Thoracic aorta (tissue), 2 donors: Measurements from ENCODE around the gene AMZ2. TPM values are rescaled to one million over a fixed set of nuclear protein-coding genes. Genes with fewer than 3 reads are reported as not detected.
"Not testable (repeated sequence)": the region's sequence is repeated elsewhere in the genome, so short reads cannot be mapped to it uniquely, and the experiment has no call there.

Experiments used
- ATAC-seq: fragments of 150-250 bp; one replicate; pipeline ENCODE4 v1.8.0; 2017; ENCODE audit warnings: low read depth; ENCODE audit not compliant: insufficient number of reproducible peaks, low FRiP score
- DNase-seq: peaks from one replicate; pipeline ENCODE4 v3.0.0-alpha.2; 2020; ENCODE audit warnings: low spot score
- H3K27ac ChIP-seq, 2 donors: fragments of 200-600 bp; sonication (generic); 1 replicate in 1 of 2; 2 replicates in 1 of 2; pipeline ENCODE4 v1.5.1; 2016; ENCODE audit warnings: mild to moderate bottlenecking in 2 of 2, moderate library complexity in 2 of 2
- H3K27me3 ChIP-seq: fragments of 200-600 bp; sonication (generic); replicated peaks from 2 replicates; pipeline ENCODE4 v1.6.0; 2016; ENCODE audit warnings: mild to moderate bottlenecking; ENCODE audit not compliant: insufficient read depth
- H3K36me3 ChIP-seq: fragments of 200-600 bp; sonication (generic); one replicate; pipeline ENCODE4 v1.5.1; 2016
- H3K4me1 ChIP-seq, 2 donors: fragments of 200-600 bp; sonication (generic); 1 replicate in 1 of 2; 2 replicates in 1 of 2; pipeline versions ENCODE4 v1.5.1 to v1.6.0; 2016; ENCODE audit warnings: low read depth in 2 of 2, mild to moderate bottlenecking in 1 of 2; ENCODE audit not compliant: control insufficient read depth in 1 of 2
- H3K4me3 ChIP-seq: fragments of 200-600 bp; sonication (generic); 2 replicates; pipeline ENCODE4 v1.5.1; 2016; ENCODE audit warnings: mild to moderate bottlenecking
- H3K9me3 ChIP-seq: fragments of 200-600 bp; sonication (generic); 2 replicates; pipeline ENCODE4 v1.5.1; 2016
- CTCF ChIP-seq: fragments of 200-600 bp; sonication (generic); IDR thresholded peaks from one replicate; pipeline ENCODE4 v1.5.1; 2019; ENCODE audit warnings: antibody characterized with exemption
- total RNA-seq, 2 donors: library from RNA; depleted of rRNA; stranded (reverse); fragments of >200 nt; gene quantifications; one replicate each; pipeline versions ENCODE4 v1.1.0 to v1.2.3, GENCODE V29; 2016

The AMZ2 gene
- 10 to 100 TPM; 28.7 to 42.6 TPM for total RNA-seq

- ATAC-seq: peak; percentile 91
- no peaks in the 10 kb centered on the region for H3K27me3 ChIP-seq
- no peaks in the 10 kb centered on the region for H3K9me3 ChIP-seq
- peak within 1 kb of the TSS; percentile 93 to 98 for H3K27ac ChIP-seq
- peak; percentile 74 for DNase-seq
- peaks cover 13% of the 10 kb centered on the region for H3K36me3 ChIP-seq
- H3K4me1 ChIP-seq: peaks cover 7 to 23% of the 10 kb centered on the region in 2 donors
- H3K4me3 ChIP-seq: peak within 1 kb of the TSS; percentile 97
- TF ChIP-seq CTCF: no peak
Measured at GRCh38 chr17:68247445-68248198, at the start of gene AMZ2. TSS of gene AMZ2 (plus strand) at chr17:68248043. CDS start at chr17:68250188, 2,145 bp downstream.

GRCh38 chr17:68198931-68199836 lies 48.7 kb upstream of the AMZ2 start:
- Histone ChIP-seq H3K4me1 (peaks cover 31 to 54% of the 10 kb centered on the region in 2 donors), H3K9me3 (no peaks in the 10 kb centered on the region), H3K27ac (no peak overlapping the region), H3K36me3 (no peaks in the 10 kb centered on the region), H3K27me3 (peaks cover 6% of the 10 kb centered on the region), H3K4me3 (peak overlapping the region; percentile 72)
- TF ChIP-seq CTCF: no peak
- ATAC-seq (no peak), DNase-seq (no peak)

- DNase-seq (no peak), ATAC-seq (no peak)
- TF ChIP-seq CTCF: no peak
- H3K27me3 ChIP-seq: peaks cover 6% of the 10 kb centered on the region
- no peaks in the 10 kb centered on the region for H3K36me3 ChIP-seq
- no peaks in the 10 kb centered on the region for H3K9me3 ChIP-seq
- peaks cover 31 to 60% of the 10 kb centered on the region in 2 donors for H3K4me1 ChIP-seq
- peak overlapping the region; percentile 72 for H3K4me3 ChIP-seq
- no peak overlapping the region for H3K27ac ChIP-seq
Measured at GRCh38 chr17:68199837-68200688, 47.8 kb upstream of the AMZ2 start.

- Histone ChIP-seq H3K9me3 (no peaks in the 10 kb centered on the region), H3K4me1 (peaks cover 30 to 58% of the 10 kb centered on the region in 2 donors), H3K4me3 (peak overlapping the region; percentile 72), H3K27me3 (peaks cover 6% of the 10 kb centered on the region), H3K36me3 (no peaks in the 10 kb centered on the region), H3K27ac (no peak overlapping the region)
- TF ChIP-seq CTCF: peak; percentile 87
- ATAC-seq (no peak), DNase-seq (no peak)
Measured at GRCh38 chr17:68200689-68201417, 47.0 kb upstream of the AMZ2 start.

GRCh38 chr17:68201418-68201771 lies 46.4 kb upstream of the AMZ2 start:
- not testable (repeated sequence) for H3K36me3 ChIP-seq, H3K27ac ChIP-seq, H3K9me3 ChIP-seq, H3K27me3 ChIP-seq, ATAC-seq, DNase-seq, H3K4me3 ChIP-seq
- H3K4me1 ChIP-seq: peaks cover 25 to 56% of the 10 kb centered on the region in 2 donors

GRCh38 chr17:68202321-68202720 lies 45.5 kb upstream of the AMZ2 start:
- DNase-seq, H3K27me3 ChIP-seq, ATAC-seq, H3K36me3 ChIP-seq, H3K27ac ChIP-seq, H3K4me3 ChIP-seq, H3K9me3 ChIP-seq: not testable (repeated sequence)
- peaks cover 16 to 52% of the 10 kb centered on the region in 2 donors for H3K4me1 ChIP-seq
